AG10803 (cell line): ENCODE measurements around the gene CMSS1.

Experiments used
- DNase-seq: peaks from one replicate; pipeline ENCODE4 v3.0.0; 2010; ENCODE audit warnings: low read depth
- H3K4me3 ChIP-seq: 2 replicates; pipeline ENCODE4 v1.5.1; 2011; ENCODE audit warnings: mild to moderate bottlenecking, low read length, control low read depth
- CTCF ChIP-seq: conservative IDR thresholded peaks from 2 replicates; pipeline ENCODE4 v1.5.1; 2011; ENCODE audit warnings: mild to moderate bottlenecking, low read length, control low read depth, inconsistent platforms

CMSS1 gene

GRCh38 chr3:100030346-100030745 lies 212.7 kb downstream of the CMSS1 start:
- H3K4me3 ChIP-seq, result no peak overlapping the region
- no peak for TF ChIP-seq CTCF
- no peak for DNase-seq

- H3K4me3 ChIP-seq, result no peak overlapping the region
- no peak for DNase-seq
- no peak for TF ChIP-seq CTCF
These were observed 213.3 kb downstream of the CMSS1 start for GRCh38 chr3:100030914-100031425.

GRCh38 chr3:100032243-100032642 lies 214.6 kb downstream of the CMSS1 start:
- H3K4me3 ChIP-seq, result no peak overlapping the region
- TF ChIP-seq CTCF, result no peak
- peak; percentile 75 for DNase-seq

- DNase-seq, result peak; percentile 83
- H3K4me3 ChIP-seq, result no peak overlapping the region
- no peak for TF ChIP-seq CTCF
These were observed 215.5 kb downstream of the CMSS1 start for GRCh38 chr3:100033184-100033583.

GRCh38 chr3:100033903-100034471 lies 216.3 kb downstream of the CMSS1 start:
- no peak overlapping the region for H3K4me3 ChIP-seq
- peak; percentile 55 for DNase-seq
- no peak for TF ChIP-seq CTCF

- TF ChIP-seq CTCF, result no peak
- no peak for DNase-seq
- H3K4me3 ChIP-seq, result no peak overlapping the region
These were observed 221.4 kb downstream of the CMSS1 start for GRCh38 chr3:100039075-100039474.

GRCh38 chr3:100040451-100041225 lies 223.0 kb downstream of the CMSS1 start:
- peak; percentile 73 for DNase-seq
- TF ChIP-seq CTCF, result no peak
- H3K4me3 ChIP-seq, result no peak overlapping the region
